Measurements from ENCODE around the gene CMTR1.

CMTR1 gene

DNA sequence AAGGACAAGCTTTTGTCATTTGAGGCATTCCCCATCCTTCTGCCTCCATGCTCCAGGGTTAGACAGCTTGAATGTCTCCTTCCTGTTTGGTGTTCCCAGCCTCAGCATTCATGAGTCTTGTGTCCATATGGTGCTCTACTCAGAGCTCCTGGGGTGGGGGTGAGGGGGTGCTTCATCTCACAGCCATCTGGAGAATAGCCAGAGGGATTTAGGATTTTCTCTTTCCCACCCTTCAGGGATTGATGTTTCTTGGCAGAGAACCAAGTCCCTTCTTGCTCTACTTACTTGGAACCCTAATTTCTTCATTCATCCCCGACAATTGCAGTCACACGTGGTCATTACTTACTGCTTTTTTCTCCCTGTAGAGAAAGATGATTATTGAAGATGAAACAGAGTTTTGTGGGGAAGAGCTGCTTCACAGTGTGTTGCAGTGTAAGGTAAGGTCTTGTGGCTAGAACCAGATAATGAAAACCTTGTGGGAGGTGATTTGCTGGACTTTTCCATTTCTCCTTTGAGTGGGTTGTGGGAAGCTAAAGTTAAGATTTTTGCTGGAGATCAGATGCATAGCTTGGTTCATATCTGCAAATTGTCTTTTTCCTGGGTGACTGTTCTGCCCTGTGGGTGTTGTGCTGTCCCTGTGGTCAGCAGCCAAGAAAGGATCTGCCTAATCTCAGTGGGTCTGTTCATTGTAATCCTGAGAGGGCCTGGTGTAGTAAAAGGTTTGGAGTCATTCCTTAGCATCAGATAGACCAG lies 18.6 kb downstream of the CMTR1 start:
- TF ChIP-seq, protein P1, sequence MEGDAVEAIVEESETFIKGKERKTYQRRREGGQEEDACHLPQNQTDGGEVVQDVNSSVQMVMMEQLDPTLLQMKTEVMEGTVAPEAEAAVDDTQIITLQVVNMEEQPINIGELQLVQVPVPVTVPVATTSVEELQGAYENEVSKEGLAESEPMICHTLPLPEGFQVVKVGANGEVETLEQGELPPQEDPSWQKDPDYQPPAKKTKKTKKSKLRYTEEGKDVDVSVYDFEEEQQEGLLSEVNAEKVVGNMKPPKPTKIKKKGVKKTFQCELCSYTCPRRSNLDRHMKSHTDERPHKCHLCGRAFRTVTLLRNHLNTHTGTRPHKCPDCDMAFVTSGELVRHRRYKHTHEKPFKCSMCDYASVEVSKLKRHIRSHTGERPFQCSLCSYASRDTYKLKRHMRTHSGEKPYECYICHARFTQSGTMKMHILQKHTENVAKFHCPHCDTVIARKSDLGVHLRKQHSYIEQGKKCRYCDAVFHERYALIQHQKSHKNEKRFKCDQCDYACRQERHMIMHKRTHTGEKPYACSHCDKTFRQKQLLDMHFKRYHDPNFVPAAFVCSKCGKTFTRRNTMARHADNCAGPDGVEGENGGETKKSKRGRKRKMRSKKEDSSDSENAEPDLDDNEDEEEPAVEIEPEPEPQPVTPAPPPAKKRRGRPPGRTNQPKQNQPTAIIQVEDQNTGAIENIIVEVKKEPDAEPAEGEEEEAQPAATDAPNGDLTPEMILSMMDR (IDR thresholded peaks at IDR 0.05; ENCODE audit: extremely low read depth, missing control alignments), result no peak
- no peak for DNase-seq (ENCODE audit: low spot score)

DNA sequence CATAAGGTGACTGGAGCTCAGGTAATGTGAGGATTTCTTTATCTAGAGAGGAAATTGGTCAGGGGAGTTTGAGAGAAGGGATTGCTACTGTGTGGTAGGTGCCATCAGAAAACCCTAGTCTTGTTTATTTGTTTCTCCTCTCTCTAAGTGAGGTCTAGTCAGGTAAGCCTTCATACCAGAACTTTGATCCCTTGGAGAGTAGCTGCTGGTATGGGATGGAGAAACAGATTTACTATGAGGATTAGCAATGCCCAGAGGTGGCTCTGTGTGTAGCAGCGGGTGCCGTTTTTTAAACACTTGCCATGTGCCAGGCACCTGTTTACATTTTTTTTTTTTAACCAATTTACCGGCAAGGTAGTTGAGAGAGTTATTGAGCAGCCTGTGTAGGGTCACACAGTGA lies 19.5 kb downstream of the CMTR1 start:
- no peak for DNase-seq (ENCODE audit: low spot score)

DNA sequence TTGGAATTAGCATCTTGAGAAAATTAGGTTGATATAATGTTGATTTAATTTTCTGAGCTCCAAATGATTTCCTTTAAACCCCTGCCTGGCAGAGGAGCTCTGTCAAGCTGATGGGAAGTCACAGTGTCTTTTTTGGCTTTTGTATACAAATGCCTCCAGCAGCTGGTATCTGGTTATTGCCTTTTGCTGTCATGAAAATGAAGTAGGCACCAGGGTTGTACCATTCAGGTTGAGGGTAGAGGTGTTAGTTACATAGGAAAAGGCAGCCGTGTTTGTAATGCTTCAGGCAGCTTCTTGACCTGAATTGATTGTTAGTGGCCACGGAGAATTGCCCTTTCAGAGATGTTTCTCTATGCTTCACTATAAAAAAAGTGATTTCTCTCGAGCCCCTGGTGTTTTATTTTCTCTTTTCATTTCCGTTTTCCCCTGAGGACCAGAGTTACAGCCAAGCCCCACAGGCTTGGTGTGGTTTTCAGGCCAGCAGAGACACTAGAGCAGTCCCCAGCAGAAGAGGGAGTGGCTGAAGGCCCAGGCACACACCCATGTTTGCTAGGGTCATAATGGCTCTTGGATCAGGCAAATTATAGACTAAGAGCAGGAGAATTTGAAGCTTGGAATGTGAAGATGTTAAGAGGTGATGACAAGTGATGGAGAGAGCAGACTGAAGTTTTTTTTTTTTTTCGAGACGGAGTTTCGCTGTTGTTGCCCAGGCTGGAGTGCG lies 21.6 kb downstream of the CMTR1 start:
- DNase-seq (ENCODE audit: low spot score), result no peak
- TF ChIP-seq, protein P1 (IDR thresholded peaks at IDR 0.05; ENCODE audit: extremely low read depth, missing control alignments), result no peak

More for the DNA sequence above, 19.5 kb downstream of the CMTR1 start:
- TF ChIP-seq, protein P1 (IDR thresholded peaks at IDR 0.05; ENCODE audit: extremely low read depth, missing control alignments), result no peak

DNA sequence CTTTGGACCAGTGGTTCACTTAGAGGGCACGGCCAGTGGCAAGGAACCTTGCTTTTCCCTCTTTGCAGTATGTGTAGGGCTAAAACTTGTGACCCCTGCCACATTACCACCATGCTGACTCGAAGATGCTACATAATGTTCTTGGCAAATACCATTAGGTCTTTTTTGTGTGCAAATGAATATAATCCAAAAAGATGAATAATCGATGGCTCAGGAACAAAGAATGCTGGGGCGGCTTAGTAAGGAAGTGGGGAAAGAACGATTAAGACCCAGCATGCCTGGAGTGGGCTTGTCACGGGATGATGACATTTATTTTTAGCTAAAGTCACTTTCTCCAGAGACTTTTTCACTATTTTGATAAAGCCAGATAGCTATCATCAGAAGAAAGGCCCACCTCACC lies 23.1 kb downstream of the CMTR1 start:
- no peak for DNase-seq (ENCODE audit: low spot score)
- TF ChIP-seq, protein P1 (IDR thresholded peaks at IDR 0.05; ENCODE audit: extremely low read depth, missing control alignments), result no peak

DNA sequence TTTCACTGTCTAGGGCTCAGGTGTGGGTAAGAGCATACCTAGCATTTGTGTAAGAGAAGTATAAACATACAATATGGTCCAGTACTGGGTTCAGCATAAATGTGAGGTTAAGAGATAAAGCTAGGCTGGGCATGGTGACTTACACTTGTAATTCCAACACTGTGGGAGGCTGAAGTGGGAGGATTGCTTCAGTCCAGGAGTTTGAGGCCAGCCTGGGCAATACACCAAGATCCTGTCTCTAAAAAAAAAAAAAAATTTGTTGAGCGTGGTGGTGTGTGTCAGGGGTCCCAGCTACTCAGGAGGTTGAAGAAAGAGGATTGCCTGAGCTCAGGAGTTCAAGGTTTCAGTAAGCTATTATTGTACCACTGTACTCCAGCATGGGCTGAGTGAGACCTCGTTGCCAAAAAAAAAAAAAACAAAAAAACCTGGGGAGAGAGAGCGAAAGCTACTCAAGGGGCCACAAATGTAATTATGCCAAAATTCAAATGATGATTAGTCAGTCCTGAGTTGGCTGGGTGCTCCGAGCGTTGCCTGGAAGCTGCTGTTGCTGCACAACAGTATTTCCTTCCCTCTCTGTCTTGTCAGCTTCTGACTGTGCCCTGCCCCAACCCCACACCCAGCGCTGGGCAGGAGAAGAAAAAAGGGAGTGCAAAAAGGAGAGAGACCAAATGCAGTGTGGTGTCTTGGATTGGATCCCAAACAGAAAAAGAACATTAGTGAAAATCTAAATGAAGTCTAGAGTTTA lies 24.0 kb downstream of the CMTR1 start:
- TF ChIP-seq, protein P1 (IDR thresholded peaks at IDR 0.05; ENCODE audit: extremely low read depth, missing control alignments), result no peak
- no peak for DNase-seq (ENCODE audit: low spot score)

DNA sequence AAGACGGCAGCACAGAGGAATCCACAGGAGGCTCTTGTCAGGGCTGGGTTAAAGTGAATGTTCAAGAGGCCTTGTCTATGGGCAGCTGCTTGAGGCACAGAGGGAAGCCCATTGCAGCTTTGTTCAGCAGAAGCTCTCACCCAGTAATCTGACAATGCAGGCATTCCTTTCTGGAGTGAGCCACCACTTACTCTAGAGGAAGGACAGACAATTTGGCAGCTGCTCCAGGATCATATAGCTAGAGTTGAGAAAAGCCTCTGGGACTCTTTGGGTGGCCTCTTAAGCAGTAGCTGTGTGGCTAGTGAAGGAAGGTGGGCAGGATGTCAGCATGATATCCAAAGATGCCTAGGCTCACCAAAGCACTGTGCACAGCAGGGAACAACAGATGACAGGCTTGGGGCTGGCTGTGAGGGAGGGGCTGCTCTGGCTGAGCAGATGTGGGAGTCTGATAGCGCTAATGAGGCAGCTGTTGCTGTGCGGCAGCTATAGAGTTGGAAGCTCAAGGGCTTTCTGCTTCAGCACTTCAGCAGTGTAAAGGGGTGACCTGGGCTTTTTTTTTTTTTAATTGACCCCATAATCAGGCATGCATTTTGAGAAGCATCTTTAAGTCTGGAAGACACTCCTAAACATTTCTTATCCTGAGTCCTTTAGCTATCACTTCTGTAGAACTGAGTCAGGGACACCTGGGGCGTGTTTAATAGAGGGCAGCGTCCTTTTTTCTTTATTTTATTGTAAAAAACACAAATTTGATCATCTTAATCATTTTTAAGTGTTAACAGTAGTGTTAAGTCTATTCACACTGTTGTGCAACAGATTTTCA lies 27.2 kb downstream of the CMTR1 start:
- no peak for DNase-seq (ENCODE audit: low spot score)
- TF ChIP-seq, protein P1 (IDR thresholded peaks at IDR 0.05; ENCODE audit: extremely low read depth, missing control alignments), result no peak
